Measurements from ENCODE around the gene COL20A1. TPM values are rescaled to one million over a fixed set of nuclear protein-coding genes. Genes with fewer than 3 reads are reported as not detected.

Gene COL20A1
- total RNA-seq, 1 experiment from 2014 or later, result 2.3 TPM

DNA sequence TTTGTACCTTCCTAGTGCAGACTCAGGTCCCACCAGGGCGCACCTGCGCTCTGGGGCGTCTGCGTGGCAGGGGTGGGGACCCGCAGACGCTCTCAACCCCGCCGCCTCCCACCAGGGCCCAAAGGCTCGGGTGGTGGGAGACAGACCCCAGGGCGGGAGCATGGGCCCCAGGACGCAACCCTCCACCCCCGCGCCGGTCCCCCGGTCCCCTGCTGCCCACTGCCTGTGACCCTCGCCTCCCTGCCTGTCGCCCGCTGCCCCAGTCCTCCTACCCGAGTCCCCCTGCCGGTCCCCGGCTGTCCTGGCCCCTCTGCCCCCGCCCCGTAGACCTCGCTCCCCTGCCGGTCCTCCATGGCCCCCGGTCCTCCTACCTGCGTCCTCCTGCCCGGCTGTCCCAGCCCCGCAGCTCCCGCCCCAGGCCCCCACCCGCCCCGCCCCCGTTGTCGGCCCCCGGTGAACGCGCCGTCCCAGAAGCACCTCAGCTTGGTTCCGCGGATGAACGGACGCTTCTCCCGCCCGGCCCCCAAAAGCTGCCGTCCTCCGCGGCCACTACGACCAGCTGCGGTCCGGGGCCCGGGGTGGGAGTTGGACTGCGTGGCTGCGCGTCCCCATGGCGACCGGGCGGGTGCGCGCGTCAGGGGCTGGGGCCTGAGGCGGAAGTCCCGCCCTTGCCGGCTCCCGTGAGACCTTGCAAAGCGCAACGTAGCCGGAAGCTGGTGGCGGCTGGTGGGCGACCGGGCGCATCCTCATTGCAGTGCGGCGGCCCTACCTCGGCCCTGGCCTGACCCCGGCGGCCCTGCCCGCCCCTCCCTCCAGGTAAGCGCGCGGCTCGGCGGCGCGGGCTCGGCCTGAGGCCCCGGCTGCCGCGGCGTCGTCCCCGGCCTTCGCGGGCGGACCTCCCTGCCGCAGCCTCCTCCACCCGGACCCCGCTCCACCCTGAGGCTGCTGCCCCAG is 20.6 kb upstream of the COL20A1 start, which contains the start of gene ARFGAP1:
Gene ARFGAP1, plus strand, starts transcription at position 709 of the 954 bp plus-strand sequence. CDS start 2,768 bp downstream, outside the sequence.
- no peak within 1 kb of the TSS for H3K23ac ChIP-seq (ENCODE audit: insufficient read length, low read depth, low read length)
- H3T11ph ChIP-seq (ENCODE audit: low read length), result no peak within 1 kb of the TSS
- no peak within 1 kb of the TSS for H4K91ac ChIP-seq (ENCODE audit: insufficient read length, low read depth, low read length)
- H3K27me3 Mint-ChIP-seq (ENCODE audit: low read depth), result peaks cover 3% of the 10 kb centered on the region; the same call in 1 of the 2 replicates
- no peak within 1 kb of the TSS for H3K56ac ChIP-seq (ENCODE audit: insufficient read length, low read depth, low read length)
- H3K79me2 ChIP-seq (ENCODE audit: insufficient read depth, low read length), result peaks cover 27% of the 10 kb centered on the region; the same call in 1 of the 2 replicates
- H3K27ac ChIP-seq (ENCODE audit: insufficient read length, low read depth, low read length), result no peak within 1 kb of the TSS
- no peak within 1 kb of the TSS for H2BK12ac ChIP-seq (ENCODE audit: insufficient read length, low read depth, low read length)
- peaks cover 19 to 25% of the 10 kb centered on the region in 2 experiments for H3K4me1 Mint-ChIP-seq
- peak within 1 kb of the TSS; percentile 66 for H3K9ac ChIP-seq (ENCODE audit: extremely low read depth, insufficient read length, low read length)
- peaks cover 5 to 22% (median 15%) of the 10 kb centered on the region in 3 experiments for H3K36me3 Mint-ChIP-seq (ENCODE audit: insufficient read depth in 1 of 3, low read depth in 3 of 3)
- H3K4me1 ChIP-seq (ENCODE audit: insufficient read depth, low read length), result 0 out of 2 replicates have a peak, but pooled peaks cover 2% of the 10 kb centered on the region
- no peak within 1 kb of the TSS for H2BK15ac ChIP-seq (ENCODE audit: low read depth, low read length)
- H3K14ac ChIP-seq (ENCODE audit: insufficient read depth, low read length), result peak within 1 kb of the TSS; percentile 54; the same call in 1 of the 2 replicates
- no peaks in the 10 kb centered on the region for H3K9me3 ChIP-seq (ENCODE audit: control insufficient read depth, low read depth, low read length)
- no peak within 1 kb of the TSS for H2BK20ac ChIP-seq (ENCODE audit: low read depth, low read length, poor library complexity, severe bottlenecking)
- no peaks in the 10 kb centered on the region for H3K27me3 ChIP-seq (ENCODE audit: insufficient read depth, low read length)
- peaks cover 14% of the 10 kb centered on the region for H3K79me1 ChIP-seq (ENCODE audit: insufficient read depth, low read depth, low read length, poor library complexity, severe bottlenecking)
- no peak within 1 kb of the TSS for H2AFZ ChIP-seq (ENCODE audit: low read length)
- H2BK120ac ChIP-seq (ENCODE audit: low read depth, low read length, poor library complexity, severe bottlenecking), result no peak within 1 kb of the TSS
- H3K4ac ChIP-seq (ENCODE audit: low read depth, low read length), result no peak within 1 kb of the TSS
- no CpG with 5 or more reads among the region's 97 CpGs for WGBS (ENCODE audit: extremely low coverage, insufficient read length, low lambda C conversion rate)
- H2BK5ac ChIP-seq (ENCODE audit: insufficient read length, low read length), result no peak within 1 kb of the TSS
- no peaks in the 10 kb centered on the region for H3K9me3 Mint-ChIP-seq
- DNase-seq, result peak; percentile 90
- no peak for TF ChIP-seq CTCF (conservative IDR thresholded peaks at IDR 0.05)
- no peaks in the 10 kb centered on the region for H4K20me1 ChIP-seq (ENCODE audit: control insufficient read depth, insufficient read depth, insufficient read length)
- no peak within 1 kb of the TSS for H3K18ac ChIP-seq (ENCODE audit: insufficient read length, low read depth, low read length)
- peak within 1 kb of the TSS; percentile 51 for H3K4me2 ChIP-seq (ENCODE audit: insufficient read depth, insufficient read length, low read length)
- H4K5ac ChIP-seq (ENCODE audit: insufficient read length, low read depth, low read length), result no peak within 1 kb of the TSS
- H2AK5ac ChIP-seq (ENCODE audit: insufficient read length, low read length), result no peak within 1 kb of the TSS
- no peaks in the 10 kb centered on the region for H3K23me2 ChIP-seq (ENCODE audit: insufficient read length, low read depth, low read length, poor library complexity, severe bottlenecking)
- H3K27ac Mint-ChIP-seq, result peak within 1 kb of the TSS; percentile 28 to 79 (median 68); a peak in 5 of 7 replicates
- peak within 1 kb of the TSS; percentile 80 to 91 for H3K4me3 Mint-ChIP-seq
- no peak within 1 kb of the TSS for H4K8ac ChIP-seq (replicated peaks; ENCODE audit: insufficient read length, low read depth, low read length)

Data from H9 (cell line).